NB4 (cell line): ENCODE measurements around the gene KCNQ1.

Source experiments
- DNase-seq: peaks from one replicate; pipeline ENCODE4 v3.0.0; 2010; ENCODE audit warnings: low read depth
- H3K4me3 ChIP-seq: one replicate; pipeline ENCODE4 v1.5.1; 2011; ENCODE audit warnings: mild to moderate bottlenecking, low read depth, low read length, moderate library complexity
- MYC ChIP-seq: IDR thresholded peaks from 2 replicates; pipeline ENCODE4 v1.6.1; 2011; ENCODE audit warnings: low read depth, low read length
- POLR2A ChIP-seq: IDR thresholded peaks from 2 replicates; pipeline ENCODE4 v1.6.1; 2011; ENCODE audit warnings: mild to moderate bottlenecking; ENCODE audit not compliant: insufficient read length; ENCODE audit errors: extremely low read depth
- TF ChIP-seq, protein P1 (sequence below): IDR thresholded peaks from 2 replicates; pipeline ENCODE4 v1.6.1; 2011; ENCODE audit warnings: low read depth, low read length
- TF ChIP-seq, protein P2 (sequence below): IDR thresholded peaks from one replicate; pipeline ENCODE4 v1.5.1; 2012; ENCODE audit warnings: low read depth, low read length

KCNQ1 gene

DNA sequence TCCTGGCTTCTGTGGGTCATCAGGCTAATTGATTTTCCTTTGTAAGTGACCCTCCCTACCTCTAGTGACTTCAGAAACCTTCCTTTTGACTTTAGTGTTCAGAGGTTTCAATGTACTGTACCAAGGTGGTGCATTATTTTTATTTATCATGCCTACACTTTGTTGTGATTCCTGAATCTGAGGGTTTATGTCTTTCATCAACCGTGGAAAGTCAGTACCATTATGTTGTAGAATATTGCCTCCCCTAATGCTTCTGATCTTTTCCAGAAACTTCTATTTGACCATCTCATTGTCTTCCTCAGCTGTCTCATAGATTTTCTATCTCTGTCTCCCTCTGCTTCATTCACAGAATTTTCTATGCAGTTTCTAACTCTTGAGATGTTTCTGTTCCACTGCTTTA lies 149.5 kb downstream of the KCNQ1 start:
- TF ChIP-seq MYC = no peak
- TF ChIP-seq, protein P1, sequence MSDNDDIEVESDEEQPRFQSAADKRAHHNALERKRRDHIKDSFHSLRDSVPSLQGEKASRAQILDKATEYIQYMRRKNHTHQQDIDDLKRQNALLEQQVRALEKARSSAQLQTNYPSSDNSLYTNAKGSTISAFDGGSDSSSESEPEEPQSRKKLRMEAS = no peak
- H3K4me3 ChIP-seq = no peak overlapping the region
- no peak for DNase-seq

DNA sequence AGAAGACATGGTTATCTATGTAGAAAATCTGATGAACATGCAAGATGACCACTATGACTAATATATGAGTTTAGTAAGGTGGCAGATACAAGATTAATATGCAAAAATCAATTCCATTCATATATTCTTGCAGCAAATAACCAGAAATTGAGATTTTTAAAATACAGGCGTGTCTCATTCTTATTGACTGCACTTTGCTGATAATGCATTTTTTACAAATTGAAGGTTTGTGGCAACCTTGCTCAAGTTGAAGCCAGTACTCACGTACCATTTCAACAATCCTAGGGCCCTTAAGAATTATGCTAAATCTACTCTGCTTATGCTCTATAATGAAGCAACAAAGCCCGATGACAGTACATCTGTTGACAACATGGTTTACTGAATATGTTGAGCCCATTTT lies 150.4 kb downstream of the KCNQ1 start:
- H3K4me3 ChIP-seq = no peak overlapping the region
- no peak for DNase-seq
- TF ChIP-seq, protein P2, sequence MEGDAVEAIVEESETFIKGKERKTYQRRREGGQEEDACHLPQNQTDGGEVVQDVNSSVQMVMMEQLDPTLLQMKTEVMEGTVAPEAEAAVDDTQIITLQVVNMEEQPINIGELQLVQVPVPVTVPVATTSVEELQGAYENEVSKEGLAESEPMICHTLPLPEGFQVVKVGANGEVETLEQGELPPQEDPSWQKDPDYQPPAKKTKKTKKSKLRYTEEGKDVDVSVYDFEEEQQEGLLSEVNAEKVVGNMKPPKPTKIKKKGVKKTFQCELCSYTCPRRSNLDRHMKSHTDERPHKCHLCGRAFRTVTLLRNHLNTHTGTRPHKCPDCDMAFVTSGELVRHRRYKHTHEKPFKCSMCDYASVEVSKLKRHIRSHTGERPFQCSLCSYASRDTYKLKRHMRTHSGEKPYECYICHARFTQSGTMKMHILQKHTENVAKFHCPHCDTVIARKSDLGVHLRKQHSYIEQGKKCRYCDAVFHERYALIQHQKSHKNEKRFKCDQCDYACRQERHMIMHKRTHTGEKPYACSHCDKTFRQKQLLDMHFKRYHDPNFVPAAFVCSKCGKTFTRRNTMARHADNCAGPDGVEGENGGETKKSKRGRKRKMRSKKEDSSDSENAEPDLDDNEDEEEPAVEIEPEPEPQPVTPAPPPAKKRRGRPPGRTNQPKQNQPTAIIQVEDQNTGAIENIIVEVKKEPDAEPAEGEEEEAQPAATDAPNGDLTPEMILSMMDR = no peak
- no peak for TF ChIP-seq MYC
- TF ChIP-seq, protein P1 = no peak
- no peak for TF ChIP-seq POLR2A

DNA sequence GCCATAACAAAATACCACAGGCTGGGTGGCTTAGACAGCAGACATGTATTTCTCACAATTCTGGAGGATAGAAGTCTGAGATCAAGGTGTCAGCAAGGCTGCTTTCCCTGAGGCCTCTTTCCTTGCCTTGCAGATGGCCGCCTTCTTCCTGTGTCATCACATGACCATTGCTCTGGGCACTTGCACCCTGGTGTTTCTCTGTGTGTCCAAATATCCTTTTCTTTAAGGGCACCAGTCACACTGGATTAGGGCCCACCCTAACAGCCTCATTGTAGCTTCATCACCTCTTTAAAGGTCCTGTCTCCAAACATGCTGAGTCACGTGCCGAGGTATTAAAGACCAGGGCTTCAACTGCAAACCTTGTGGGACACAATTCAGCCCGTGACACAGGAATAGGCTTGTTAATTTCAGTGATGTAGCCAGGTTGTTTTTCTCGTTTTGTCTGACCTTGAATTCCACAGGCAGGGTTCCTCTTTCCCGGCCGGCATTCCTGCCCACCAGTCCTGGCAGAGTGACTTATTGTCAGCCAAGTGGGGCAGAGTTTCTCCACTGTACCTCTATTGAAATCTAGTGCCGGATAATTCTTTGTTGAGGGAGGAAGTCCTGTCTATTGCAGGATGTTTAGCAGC lies 154.9 kb downstream of the KCNQ1 start:
- no peak overlapping the region for H3K4me3 ChIP-seq
- DNase-seq = no peak
- TF ChIP-seq POLR2A = no peak
- TF ChIP-seq MYC = no peak
- TF ChIP-seq, protein P1 = no peak
- TF ChIP-seq, protein P2 = no peak

DNA sequence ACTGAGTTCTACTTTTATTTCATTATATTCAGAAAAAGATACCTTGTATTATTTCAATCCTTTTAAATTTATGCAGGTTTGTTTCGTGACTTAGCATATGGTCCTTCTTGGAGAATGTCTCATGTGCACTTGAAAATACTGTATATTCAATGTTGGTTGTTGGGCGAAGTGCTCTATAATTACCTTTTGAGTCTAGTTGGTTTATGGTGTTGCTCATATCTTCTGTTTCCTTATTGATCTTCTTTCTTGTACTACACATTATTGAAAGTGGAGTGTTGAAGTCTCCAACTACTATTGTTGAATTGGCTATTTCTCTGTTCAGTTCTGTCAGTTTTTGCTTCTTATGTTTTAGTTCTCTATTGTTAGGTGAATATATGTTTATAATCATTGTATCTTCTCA lies 164.5 kb downstream of the KCNQ1 start:
- H3K4me3 ChIP-seq = no peak overlapping the region
- TF ChIP-seq MYC (no peak), POLR2A (no peak)
- TF ChIP-seq, protein P1 = no peak
- TF ChIP-seq, protein P2 = no peak
- DNase-seq = no peak

DNA sequence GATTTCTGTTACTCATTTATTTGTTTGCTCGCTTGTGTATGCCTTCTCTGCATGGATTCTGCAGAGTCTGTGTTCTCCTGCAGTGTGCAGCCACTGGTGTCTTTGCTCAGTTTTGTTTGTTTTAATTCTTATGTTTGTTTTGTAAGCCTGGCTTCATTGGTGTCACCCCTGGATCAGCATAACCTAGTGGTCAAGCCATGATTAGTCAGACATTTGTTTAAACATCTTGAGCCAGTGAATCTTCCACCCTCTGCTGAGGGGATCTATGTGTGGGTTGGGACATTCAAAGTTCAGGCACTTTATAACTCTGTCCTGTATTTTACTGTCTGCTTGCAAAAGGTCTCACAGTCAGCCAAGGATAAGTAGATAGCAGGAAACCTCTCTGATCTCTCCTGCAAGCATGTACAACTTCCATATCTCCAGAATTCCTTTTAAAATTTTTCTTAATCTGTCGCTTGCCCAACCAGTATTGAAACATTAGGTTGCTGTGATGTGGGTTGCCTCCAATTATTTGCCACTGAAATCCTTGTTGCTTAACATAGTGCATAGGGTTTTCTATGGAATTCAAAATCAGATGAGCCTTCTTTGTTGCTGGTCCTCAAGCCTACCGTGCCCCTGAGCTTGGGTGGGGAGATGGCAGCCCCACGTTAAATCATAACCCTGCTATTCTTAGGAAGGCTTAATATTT lies 168.2 kb downstream of the KCNQ1 start:
- no peak overlapping the region for H3K4me3 ChIP-seq
- no peak for TF ChIP-seq POLR2A
- TF ChIP-seq MYC = no peak
- TF ChIP-seq, protein P1 = no peak
- TF ChIP-seq, protein P2 = no peak
- no peak for DNase-seq

DNA sequence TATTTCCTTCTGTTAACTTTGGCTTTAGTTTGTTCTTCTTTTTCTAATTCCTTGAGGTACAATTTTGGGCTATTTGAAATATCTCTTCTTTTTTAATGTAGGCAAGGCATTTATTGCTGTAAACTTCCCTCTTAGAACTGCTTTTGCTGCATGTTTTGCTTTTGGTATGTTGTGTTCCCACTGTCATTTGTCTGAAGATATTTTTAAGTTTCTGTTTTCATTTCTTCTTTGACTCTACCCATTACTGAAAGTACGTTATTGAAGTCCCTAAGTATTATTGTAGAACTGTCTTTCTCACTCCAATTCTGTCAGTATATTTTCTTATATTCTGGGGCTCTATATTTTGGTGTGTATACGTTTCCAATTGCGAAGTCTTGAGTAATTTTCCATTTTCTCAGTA lies 177.1 kb downstream of the KCNQ1 start:
- no peak for DNase-seq
- TF ChIP-seq MYC (no peak), POLR2A (no peak)
- TF ChIP-seq, protein P1 = no peak
- TF ChIP-seq, protein P2 = no peak
- no peak overlapping the region for H3K4me3 ChIP-seq
